GM19395 (cell line): ENCODE results near the gene NHSL1.

ENCODE experiments used
- ATAC-seq: cut with Tn5 transposase; IDR thresholded peaks from one replicate; pipeline ENCODE4 v1.9.1; 2021; ENCODE audit warnings: mild to moderate bottlenecking, moderate library complexity; ENCODE audit not compliant: unreplicated experiment

The NHSL1 gene

GRCh38 chr6:138500045-138500665 is 861 bp upstream of the NHSL1 start:
- ATAC-seq, result no peak

- ATAC-seq, result no peak
Measured at GRCh38 chr6:138498629-138499302, 528 bp downstream of the NHSL1 start.

- ATAC-seq, result no peak
Measured at GRCh38 chr6:138497286-138497685, 2.0 kb downstream of the NHSL1 start.

- ATAC-seq, result no peak
Measured at GRCh38 chr6:138494312-138494711, 5.0 kb downstream of the NHSL1 start.

GRCh38 chr6:138493413-138493812 is 5.9 kb downstream of the NHSL1 start:
- no peak for ATAC-seq

- no peak for ATAC-seq
Measured at GRCh38 chr6:138492871-138493270, 6.4 kb downstream of the NHSL1 start.

- ATAC-seq, result no peak
Measured at GRCh38 chr6:138492113-138492512, 7.2 kb downstream of the NHSL1 start.

GRCh38 chr6:138491017-138491416 is 8.3 kb downstream of the NHSL1 start:
- ATAC-seq, result no peak

GRCh38 chr6:138489846-138490245 is 9.4 kb downstream of the NHSL1 start:
- no peak for ATAC-seq

GRCh38 chr6:138487102-138487604 is 12.1 kb downstream of the NHSL1 start:
- no peak for ATAC-seq

- ATAC-seq, result no peak
Measured at GRCh38 chr6:138486249-138487101, 12.8 kb downstream of the NHSL1 start.

GRCh38 chr6:138485586-138486248 is 13.6 kb downstream of the NHSL1 start:
- no peak for ATAC-seq

- ATAC-seq, result no peak
Measured at GRCh38 chr6:138485005-138485545, 14.2 kb downstream of the NHSL1 start.

- no peak for ATAC-seq
Measured at GRCh38 chr6:138484018-138484731, 15.1 kb downstream of the NHSL1 start.

GRCh38 chr6:138482816-138483215 is 16.5 kb downstream of the NHSL1 start:
- ATAC-seq, result no peak

- no peak for ATAC-seq
Measured at GRCh38 chr6:138480279-138480949, 18.9 kb downstream of the NHSL1 start.

- no peak for ATAC-seq
Measured at GRCh38 chr6:138477913-138478539, 21.3 kb downstream of the NHSL1 start.

GRCh38 chr6:138476116-138476515 is 23.2 kb downstream of the NHSL1 start:
- no peak for ATAC-seq

- ATAC-seq, result no peak
Measured at GRCh38 chr6:138473144-138473543, 26.1 kb downstream of the NHSL1 start.
